ENCODE measurements around the gene CNTNAP2. TPM values are rescaled to one million over a fixed set of nuclear protein-coding genes. Genes with fewer than 3 reads are reported as not detected.

Gene CNTNAP2
- total and polyA plus RNA-seq, 2 of the 4 experiments (the other 2 are of a cell fraction): not detected

- POLR2A ChIA-PET (ENCODE audit: unreplicated experiment): no interaction called here
- BruUV-seq (replicated peaks): no TSS peak
These were observed 1369.1 kb downstream of the CNTNAP2 start for GRCh38 chr7:147485660-147486210.

More at GRCh38 chr7:147485660-147486210, 1369.1 kb downstream of the CNTNAP2 start:
- no peak overlapping the region for H3K4me2 ChIP-seq (ENCODE audit: low read depth, low read length)
- DNase-seq (no peak), ATAC-seq (ENCODE audit: low read depth) (no peak)
- no peak overlapping the region for H4K5ac ChIP-seq (ENCODE audit: low read depth, low read length)
- no peak overlapping the region for H3K56ac ChIP-seq (ENCODE audit: extremely low read depth, insufficient read depth, low read length)
- no peaks in the 10 kb centered on the region for H4K20me1 ChIP-seq (ENCODE audit: insufficient read depth, low read length)
- H2BK20ac ChIP-seq (ENCODE audit: low read depth, low read length): peak overlapping the region; percentile 48
- no peak overlapping the region for H3K27ac ChIP-seq (ENCODE audit: insufficient read depth, low read length)
- H2BK120ac ChIP-seq (ENCODE audit: low read depth, low read length): no peak overlapping the region
- H3K9me1 ChIP-seq (ENCODE audit: insufficient read depth, low read length): 0 out of 2 replicates have a peak, but pooled peaks cover 3% of the 10 kb centered on the region
- H3K4ac ChIP-seq (ENCODE audit: low read depth, low read length): peak overlapping the region; percentile 9; the same call in 1 of the 2 replicates
- H3K27me3 ChIP-seq (ENCODE audit: control insufficient read depth, insufficient read depth, low read length): no peaks in the 10 kb centered on the region
- dilution Hi-C loops (cut with HindIII; ENCODE audit: low sequenced_read_pairs, unreplicated experiment): no loop called here
- CTCF ChIA-PET: no interaction called here
- no peak overlapping the region for H4K8ac ChIP-seq (ENCODE audit: low read depth in 2 of 2, low read length in 2 of 2)
- H2BK15ac ChIP-seq (ENCODE audit: low read depth, low read length): no peak overlapping the region
- no peak overlapping the region for H3K23ac ChIP-seq (ENCODE audit: low read depth, low read length)
- H3K9ac ChIP-seq (ENCODE audit: low read depth, low read length): no peak overlapping the region
- H2BK5ac ChIP-seq (ENCODE audit: low read depth, low read length, poor library complexity, severe bottlenecking): no peak overlapping the region
- no peak overlapping the region; the same call in 1 of the 2 replicates for H2AK5ac ChIP-seq (ENCODE audit: low read depth, low read length)
- no peak overlapping the region for H2AFZ ChIP-seq (replicated peaks; ENCODE audit: low read length, poor library complexity)
- intact Hi-C loops (cut with micrococcal nuclease): no loop called here
- no peak overlapping the region for H3K4me3 ChIP-seq (ENCODE audit: insufficient read depth, low read depth, low read length)
- no peak overlapping the region for H2AK9ac ChIP-seq (replicated peaks; ENCODE audit: low read depth, low read length, poor library complexity)
- H3K36me3 ChIP-seq (ENCODE audit: control insufficient read depth, insufficient read depth, low read length): no peaks in the 10 kb centered on the region
- TF ChIP-seq FOS (IDR thresholded peaks at IDR 0.05; ENCODE audit: low read depth, low read length) (no peak), MXI1 (IDR thresholded peaks at IDR 0.05; ENCODE audit: borderline replicate concordance, low read depth, low read length) (no peak), CHD1 (IDR thresholded peaks at IDR 0.05; ENCODE audit: low read depth, low read length) (no peak), USF2 (IDR thresholded peaks at IDR 0.05; ENCODE audit: low read depth, low read length) (no peak), MAFK (IDR thresholded peaks at IDR 0.05; ENCODE audit: low read depth, low read length) (no peak), BHLHE40 (IDR thresholded peaks at IDR 0.05; ENCODE audit: low read depth, low read length) (no peak), RFX5 (IDR thresholded peaks at IDR 0.05; ENCODE audit: low read depth, low read length) (no peak), RCOR1 (IDR thresholded peaks at IDR 0.05; ENCODE audit: insufficient replicate concordance, low read length) (no peak), POLR2A (IDR thresholded peaks at IDR 0.05; ENCODE audit: low read depth, low read length) (no peak), NFE2L2 (IDR thresholded peaks at IDR 0.05; ENCODE audit: low read depth, low read length) (no peak), CEBPB (IDR thresholded peaks at IDR 0.05; ENCODE audit: low read depth, low read length) (no peak), RAD21 (IDR thresholded peaks at IDR 0.05; ENCODE audit: low read length) (no peak), SMC3 (IDR thresholded peaks at IDR 0.05; ENCODE audit: low read depth, low read length) (no peak), MAZ (IDR thresholded peaks at IDR 0.05; ENCODE audit: borderline replicate concordance, low read depth, low read length) (no peak)
- TF ChIP-seq, protein P1, sequence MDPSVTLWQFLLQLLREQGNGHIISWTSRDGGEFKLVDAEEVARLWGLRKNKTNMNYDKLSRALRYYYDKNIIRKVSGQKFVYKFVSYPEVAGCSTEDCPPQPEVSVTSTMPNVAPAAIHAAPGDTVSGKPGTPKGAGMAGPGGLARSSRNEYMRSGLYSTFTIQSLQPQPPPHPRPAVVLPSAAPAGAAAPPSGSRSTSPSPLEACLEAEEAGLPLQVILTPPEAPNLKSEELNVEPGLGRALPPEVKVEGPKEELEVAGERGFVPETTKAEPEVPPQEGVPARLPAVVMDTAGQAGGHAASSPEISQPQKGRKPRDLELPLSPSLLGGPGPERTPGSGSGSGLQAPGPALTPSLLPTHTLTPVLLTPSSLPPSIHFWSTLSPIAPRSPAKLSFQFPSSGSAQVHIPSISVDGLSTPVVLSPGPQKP (IDR thresholded peaks at IDR 0.05; ENCODE audit: borderline replicate concordance, low read depth, low read length): no peak
- TF ChIP-seq, protein P2, sequence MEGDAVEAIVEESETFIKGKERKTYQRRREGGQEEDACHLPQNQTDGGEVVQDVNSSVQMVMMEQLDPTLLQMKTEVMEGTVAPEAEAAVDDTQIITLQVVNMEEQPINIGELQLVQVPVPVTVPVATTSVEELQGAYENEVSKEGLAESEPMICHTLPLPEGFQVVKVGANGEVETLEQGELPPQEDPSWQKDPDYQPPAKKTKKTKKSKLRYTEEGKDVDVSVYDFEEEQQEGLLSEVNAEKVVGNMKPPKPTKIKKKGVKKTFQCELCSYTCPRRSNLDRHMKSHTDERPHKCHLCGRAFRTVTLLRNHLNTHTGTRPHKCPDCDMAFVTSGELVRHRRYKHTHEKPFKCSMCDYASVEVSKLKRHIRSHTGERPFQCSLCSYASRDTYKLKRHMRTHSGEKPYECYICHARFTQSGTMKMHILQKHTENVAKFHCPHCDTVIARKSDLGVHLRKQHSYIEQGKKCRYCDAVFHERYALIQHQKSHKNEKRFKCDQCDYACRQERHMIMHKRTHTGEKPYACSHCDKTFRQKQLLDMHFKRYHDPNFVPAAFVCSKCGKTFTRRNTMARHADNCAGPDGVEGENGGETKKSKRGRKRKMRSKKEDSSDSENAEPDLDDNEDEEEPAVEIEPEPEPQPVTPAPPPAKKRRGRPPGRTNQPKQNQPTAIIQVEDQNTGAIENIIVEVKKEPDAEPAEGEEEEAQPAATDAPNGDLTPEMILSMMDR (conservative IDR thresholded peaks at IDR 0.05; ENCODE audit: low read depth, low read length): no peak
- in situ Hi-C loops (cut with MboI; ENCODE audit: low sequenced_read_pairs): no loop called here
- H3K9me3 ChIP-seq (ENCODE audit: control insufficient read depth, insufficient read depth, low read length): no peaks in the 10 kb centered on the region
- H3K18ac ChIP-seq (ENCODE audit: low read depth, low read length): no peak overlapping the region
- peaks cover 2% of the 10 kb centered on the region for H3K4me1 ChIP-seq (ENCODE audit: control insufficient read depth, insufficient read depth, low read length)
- H4K91ac ChIP-seq (ENCODE audit: insufficient read depth, low read depth, low read length): no peak overlapping the region
- H3K14ac ChIP-seq (replicated peaks; ENCODE audit: low read depth, low read length): no peak overlapping the region
- WGBS, 2 experiments (ENCODE audit: extremely low coverage in 2 of 2, insufficient read length in 1 of 2): no CpG with 5 or more reads among the region's 4 CpGs
- no peaks in the 10 kb centered on the region for H3K79me1 ChIP-seq (ENCODE audit: low read depth in 1 of 2, low read length in 2 of 2)
